GM18909 (cell line): Measurements from ENCODE around the gene PROCR.
"Not testable (repeated sequence)": the region's sequence is repeated elsewhere in the genome, so short reads cannot be mapped to it uniquely, and the experiment has no call there.

ENCODE experiments used
- ATAC-seq: cut with Tn5 transposase; IDR thresholded peaks from one replicate; pipeline ENCODE4 v1.9.1; 2021; ENCODE audit warnings: mild to moderate bottlenecking; ENCODE audit not compliant: unreplicated experiment, poor library complexity

The PROCR gene

DNA sequence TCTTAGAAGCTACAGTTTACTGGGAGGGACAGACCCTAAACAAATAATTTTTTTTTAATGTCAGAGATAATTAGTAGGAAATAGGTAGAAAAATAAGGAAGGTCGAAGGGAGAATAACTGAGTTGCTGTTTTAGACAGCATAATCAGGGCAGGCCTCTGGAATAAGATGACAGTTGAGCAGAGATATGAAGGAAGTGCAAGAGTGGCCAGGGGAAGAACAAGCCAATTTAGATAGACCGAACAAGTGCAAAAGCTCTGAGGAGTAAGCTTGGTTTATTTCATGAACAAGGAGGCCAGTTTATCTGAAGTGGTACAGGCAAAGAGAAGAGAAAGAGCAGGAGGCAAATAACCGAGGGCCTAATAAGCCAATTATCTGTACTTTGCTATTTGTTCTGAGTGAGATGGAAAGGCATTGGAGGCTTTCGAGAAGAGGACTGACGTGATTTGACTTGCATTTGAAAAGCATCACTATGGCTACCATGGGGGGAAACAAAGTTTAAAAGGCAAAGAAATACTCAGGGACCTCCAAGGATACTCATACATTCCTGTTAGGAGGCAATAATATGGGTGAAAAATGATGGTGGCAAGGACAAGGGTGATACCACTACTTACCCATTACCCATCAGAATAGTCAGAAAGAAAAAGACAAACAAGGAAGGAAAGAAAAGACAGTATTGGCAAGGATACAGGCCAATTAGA lies 19.7 kb downstream of the PROCR start:
- no peak for ATAC-seq

GRCh38 chr20:35192118-35192872 lies 20.4 kb downstream of the PROCR start:
- ATAC-seq = no peak

DNA sequence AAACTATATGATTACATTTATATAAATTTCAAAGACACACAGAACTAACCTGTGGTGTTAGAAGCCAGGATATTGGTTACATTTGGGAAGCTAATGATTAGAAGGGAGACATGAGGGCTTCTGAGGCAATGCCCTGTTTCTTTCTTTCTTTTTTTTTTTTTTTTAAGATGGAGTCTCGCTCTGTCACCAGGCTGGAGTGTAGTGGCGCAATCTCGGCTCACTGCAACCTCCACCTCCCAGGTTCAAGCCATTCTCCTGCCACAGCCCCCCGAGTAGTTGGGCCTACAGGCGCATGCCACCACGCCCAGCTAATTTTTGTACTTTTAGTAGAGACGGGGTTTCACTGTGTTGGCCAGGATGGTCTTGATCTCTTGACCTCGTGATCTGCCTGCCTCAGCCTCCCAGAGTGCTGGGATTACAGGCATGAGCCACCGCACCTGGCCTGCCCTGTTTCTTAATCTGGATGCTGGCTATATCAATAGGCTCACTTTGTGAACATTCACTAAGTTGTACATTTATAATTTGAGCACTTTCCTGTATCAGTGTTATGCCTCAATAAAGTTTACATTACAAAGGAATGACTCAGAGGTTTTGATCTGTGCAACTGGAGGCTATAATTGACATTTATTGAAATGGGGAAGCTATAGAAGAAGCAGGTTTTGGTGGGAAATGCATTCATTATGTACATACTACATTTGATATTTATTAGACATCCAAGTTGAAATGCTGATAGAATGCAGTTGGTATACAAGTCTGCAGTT lies 21.3 kb downstream of the PROCR start:
- not testable (repeated sequence) for ATAC-seq

DNA sequence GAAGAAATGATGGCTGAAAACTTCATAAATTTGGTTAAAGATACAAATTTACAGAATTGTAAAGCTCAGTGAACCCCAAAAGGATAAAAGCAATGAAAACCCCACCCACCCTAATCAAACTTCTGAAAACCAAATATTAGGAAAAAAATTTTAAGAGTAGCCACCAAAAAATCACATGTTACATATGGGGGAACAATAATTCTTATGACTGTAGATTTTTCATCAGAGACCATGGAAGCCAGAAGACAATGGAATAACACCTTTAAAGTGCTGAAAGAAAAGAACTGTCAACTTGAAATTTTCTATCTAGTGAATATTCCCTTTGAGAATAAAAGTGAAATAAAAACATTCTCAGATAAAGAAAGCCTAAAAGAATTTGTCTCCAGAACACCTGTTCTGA lies 24.4 kb downstream of the PROCR start:
- no peak for ATAC-seq

- no peak for ATAC-seq
These were observed 27.9 kb downstream of the PROCR start for GRCh38 chr20:35199740-35200139.

DNA sequence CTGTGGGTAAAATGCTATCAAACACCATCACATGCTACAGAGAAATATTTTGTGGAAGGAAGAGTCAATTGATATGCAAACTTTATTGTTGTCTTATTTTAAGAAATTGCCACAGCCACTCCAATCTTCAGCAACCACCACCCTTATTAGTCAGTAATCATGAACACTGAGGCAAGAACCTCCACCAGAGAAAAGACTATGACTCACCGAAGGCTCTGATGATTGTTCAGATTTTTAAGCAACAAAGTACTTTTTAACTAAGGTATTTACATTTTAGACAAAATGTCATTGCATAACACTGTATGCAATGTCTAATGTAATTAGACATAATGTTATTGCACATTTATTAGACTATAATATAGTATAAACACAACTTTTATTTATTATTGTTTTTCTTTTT lies 28.4 kb downstream of the PROCR start:
- no peak for ATAC-seq

DNA sequence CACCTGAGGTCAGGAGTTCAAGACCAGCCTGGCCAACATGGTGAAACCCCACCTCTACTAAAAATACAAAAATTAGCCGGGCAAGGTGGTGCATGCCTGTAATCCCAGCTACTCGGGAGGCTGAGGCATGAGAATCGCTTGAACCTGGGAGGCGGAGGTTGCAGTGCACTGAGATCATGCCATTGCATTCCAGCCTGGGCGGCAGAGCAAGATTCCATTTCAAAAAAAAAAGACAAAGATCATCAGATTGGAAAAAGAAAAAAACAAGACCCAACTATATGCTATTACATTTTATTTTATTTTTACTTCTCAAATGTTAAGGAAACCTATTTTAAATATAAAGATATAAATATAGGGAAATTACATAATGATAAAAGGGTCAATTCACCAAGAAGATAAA lies 29.6 kb downstream of the PROCR start:
- ATAC-seq = not testable (repeated sequence)

GRCh38 chr20:35206802-35207201 lies 34.9 kb downstream of the PROCR start:
- no peak for ATAC-seq

DNA sequence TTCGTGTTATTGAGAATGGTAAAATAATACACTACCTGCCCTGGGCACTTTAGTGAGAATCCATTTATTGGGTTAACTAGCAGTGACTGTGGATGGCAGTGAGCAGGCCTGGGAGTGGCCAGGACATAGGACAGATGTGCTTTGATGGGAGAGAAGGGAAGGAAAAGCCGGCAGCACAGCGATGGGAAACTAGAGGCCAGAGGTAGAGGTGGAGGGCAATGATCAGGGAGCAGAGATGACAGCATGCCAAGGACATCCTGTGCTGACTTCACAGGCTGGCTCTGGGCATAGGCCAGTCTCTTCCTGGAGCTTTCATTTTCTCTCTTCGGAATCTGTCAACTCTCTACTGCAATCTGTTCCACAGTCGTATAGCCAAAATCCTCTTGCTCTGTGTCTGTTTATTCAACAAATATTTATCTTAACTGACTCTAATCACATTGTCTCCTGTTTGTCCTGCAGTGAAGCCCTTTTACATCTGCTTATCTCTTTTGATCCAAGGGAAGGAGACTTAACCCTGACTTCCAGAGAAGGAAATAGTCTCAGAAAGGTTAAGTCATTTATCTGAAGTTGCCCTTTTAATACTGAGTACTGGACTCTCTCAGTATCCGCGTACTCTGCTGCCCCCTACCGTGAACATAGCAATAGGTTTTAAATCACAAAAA lies 36.2 kb downstream of the PROCR start:
- no peak for ATAC-seq

GRCh38 chr20:35215066-35215956 lies 43.4 kb downstream of the PROCR start:
- no peak for ATAC-seq

DNA sequence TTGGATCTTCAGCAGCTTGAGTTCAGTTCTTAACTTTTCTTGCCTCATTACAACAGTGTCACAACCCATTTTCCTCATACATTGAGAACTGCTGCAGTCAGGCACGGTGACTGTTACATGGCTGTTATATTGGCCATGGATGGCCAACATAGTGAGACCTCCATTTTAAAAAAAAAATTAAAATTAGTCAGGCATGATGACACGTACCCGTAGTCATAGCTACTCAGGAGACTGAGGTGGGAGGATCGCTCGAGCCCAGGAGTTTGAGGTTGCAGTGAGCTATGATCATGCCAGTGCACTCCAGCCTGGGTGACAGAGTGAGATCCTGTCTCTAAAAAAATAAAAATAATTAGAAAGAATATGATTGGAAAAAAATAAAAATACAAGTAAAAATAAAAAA lies 44.7 kb downstream of the PROCR start:
- no peak for ATAC-seq

DNA sequence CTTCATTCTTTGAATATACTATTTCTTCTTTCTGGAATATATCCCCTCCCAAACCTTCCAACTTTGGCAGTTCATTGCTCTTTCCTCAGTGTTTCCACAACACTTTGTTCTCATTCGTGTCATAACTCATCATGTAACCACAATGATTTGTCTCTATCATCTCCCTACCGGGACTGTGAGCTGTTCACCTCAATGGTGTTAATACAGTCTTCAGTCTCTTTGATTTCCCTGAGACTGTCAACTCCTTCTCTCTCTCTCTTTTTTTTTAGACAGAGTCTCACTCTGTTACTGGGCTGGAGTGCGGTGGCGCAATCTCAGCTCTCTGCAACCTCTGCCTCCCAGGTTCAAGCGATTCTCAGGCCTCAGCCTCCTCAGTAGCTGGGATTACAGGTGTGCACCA lies 52.1 kb downstream of the PROCR start:
- ATAC-seq = no peak

DNA sequence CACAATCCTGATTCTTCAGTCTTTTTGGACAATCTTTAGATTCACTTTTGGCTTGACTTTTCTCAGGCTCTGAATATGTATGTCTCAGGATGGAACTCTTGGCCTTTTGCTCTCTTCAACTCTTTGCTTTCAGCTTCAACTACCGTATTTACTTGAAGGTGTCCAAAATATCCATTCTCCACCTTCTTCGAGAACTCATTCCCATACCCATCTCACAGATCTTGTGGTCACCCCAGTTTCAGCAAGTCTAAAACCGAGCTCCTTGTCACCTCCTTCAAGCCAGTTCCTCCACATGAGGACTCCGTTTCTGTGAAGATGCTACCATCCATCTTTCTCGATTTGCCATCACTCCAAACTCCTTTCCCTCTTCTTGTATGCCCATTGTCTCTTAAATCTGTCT lies 52.7 kb downstream of the PROCR start:
- ATAC-seq = no peak

DNA sequence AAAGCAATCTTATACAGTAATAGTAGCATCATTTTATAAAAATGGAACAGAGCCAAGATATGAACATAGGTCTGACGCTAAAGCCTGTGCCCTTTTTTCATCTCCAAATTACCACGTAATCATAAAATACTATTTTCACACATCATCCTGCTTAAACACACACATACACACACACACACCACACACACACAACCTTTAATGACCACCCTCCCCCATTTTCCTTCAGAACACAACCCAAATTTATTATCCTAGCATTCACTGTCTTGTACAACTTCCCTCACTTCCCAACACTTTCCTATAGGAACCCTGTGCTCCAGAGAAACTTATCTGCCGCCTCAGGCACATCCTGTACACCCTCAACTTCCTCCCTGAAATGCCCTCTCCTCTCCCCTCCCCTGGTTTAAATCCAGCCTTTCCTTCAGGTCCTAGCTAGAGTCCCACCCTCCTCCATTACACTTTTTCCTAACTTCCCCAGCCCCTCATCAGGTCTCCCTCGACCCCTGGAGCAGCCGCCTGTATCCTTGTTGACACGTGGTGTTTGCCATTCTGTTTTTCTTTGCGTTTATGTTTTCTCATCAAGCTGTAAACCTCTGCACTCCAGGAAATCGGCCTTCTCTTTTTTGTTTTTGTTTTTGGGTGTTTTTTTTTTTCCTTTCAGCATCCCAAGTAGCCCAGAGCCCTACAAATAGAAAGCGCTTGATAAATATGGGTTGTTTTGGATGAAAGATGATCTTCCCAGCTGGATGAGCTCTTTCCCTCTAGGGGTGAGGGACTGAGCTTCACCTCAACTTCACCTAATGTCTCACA lies 53.6 kb downstream of the PROCR start:
- no peak for ATAC-seq

DNA sequence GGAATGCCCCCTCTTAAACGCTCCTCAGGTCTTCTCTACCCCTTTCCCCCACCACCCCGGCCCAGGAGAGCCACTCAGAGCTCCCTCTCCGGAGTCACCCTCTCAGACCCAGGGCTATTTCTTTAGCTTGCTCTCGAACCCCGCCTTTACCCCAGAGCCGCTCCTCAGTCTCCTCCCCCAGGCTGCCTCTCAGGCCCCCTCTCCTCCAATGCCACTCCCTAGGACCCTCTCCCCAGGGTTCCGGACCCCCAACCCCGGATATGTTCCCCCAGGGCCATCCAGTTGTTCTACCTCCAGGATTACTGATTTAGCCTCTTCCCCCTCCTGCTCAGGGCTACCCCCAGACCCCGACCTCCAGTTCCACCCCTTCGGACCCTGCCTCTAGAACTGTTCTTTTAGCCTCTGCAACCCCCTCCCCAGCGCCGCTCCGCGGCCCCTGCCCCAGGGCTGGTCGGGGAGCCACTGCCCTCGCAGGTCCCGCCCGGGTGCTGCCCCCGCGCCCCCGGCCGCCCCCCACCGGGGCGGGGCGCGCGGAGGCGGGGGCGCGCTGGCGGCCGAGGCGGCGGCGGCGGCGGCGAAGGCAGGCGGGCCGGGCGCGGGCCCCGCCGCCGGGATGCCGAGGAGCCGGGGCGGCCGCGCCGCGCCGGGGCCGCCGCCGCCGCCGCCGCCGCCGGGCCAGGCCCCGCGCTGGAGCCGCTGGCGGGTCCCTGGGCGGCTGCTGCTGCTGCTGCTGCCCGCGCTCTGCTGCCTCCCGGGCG lies 54.4 kb downstream of the PROCR start, which contains the start of gene MMP24:
Gene MMP24 (plus strand): TSS at position 565 of the 758 bp plus-strand sequence. CDS start 49 bp downstream, at position 614.
- ATAC-seq = no peak
